DOHH2 (cell line): ENCODE measurements around the gene KCNQ1OT1.

Experiments
- EZH2phosphoT487 ChIP-seq: fragments of 200-600 bp; sonication (generic); IDR thresholded peaks from 2 replicates; pipeline ENCODE4 v1.6.1; 2017; ENCODE audit warnings: borderline replicate concordance, mild to moderate bottlenecking, antibody characterized with exemption, low read length, moderate library complexity, mixed read lengths
- TF ChIP-seq, protein P1 (sequence below): fragments of 200-600 bp; sonication (generic); IDR thresholded peaks from one replicate; pipeline ENCODE4 v1.5.1; 2014; ENCODE audit warnings: antibody characterized with exemption, mild to moderate bottlenecking, low read depth, low read length; ENCODE audit not compliant: poor library complexity, severe bottlenecking

GRCh38 chr11:2663506-2663905 lies 36.3 kb downstream of the KCNQ1OT1 start:
- TF ChIP-seq, protein P1, sequence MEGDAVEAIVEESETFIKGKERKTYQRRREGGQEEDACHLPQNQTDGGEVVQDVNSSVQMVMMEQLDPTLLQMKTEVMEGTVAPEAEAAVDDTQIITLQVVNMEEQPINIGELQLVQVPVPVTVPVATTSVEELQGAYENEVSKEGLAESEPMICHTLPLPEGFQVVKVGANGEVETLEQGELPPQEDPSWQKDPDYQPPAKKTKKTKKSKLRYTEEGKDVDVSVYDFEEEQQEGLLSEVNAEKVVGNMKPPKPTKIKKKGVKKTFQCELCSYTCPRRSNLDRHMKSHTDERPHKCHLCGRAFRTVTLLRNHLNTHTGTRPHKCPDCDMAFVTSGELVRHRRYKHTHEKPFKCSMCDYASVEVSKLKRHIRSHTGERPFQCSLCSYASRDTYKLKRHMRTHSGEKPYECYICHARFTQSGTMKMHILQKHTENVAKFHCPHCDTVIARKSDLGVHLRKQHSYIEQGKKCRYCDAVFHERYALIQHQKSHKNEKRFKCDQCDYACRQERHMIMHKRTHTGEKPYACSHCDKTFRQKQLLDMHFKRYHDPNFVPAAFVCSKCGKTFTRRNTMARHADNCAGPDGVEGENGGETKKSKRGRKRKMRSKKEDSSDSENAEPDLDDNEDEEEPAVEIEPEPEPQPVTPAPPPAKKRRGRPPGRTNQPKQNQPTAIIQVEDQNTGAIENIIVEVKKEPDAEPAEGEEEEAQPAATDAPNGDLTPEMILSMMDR: no peak
- TF ChIP-seq EZH2phosphoT487: no peak
